Left lobe of liver (tissue), 2 donors: ENCODE results near the gene RAB44. TPM values are rescaled to one million over a fixed set of nuclear protein-coding genes. Genes with fewer than 3 reads are reported as not detected.
"Not testable (repeated sequence)": the region's sequence is repeated elsewhere in the genome, so short reads cannot be mapped to it uniquely, and the experiment has no call there.

Experiments used
- ATAC-seq: fragments of 200-7000 bp; cut with Tn5 transposase; one replicate; pipeline ENCODE4 v1.9.1; 2020; ENCODE audit warnings: mild to moderate bottlenecking, moderate library complexity
- DNase-seq: peaks from one replicate; pipeline ENCODE4 v3.0.0-alpha.2; 2020; ENCODE audit warnings: low spot score
- total RNA-seq: library from RNA; stranded (reverse); gene quantifications from one replicate; pipeline ENCODE4 v1.2.1, GENCODE V29; 2021
- donor health status: DM: no; HTN: no; CAD: no; lungs with moderate emphysema.
- donor health status: DM: no; HTN: yes; CAD: no.

RAB44 gene
- 0.08 TPM for total RNA-seq

GRCh38 chr6:36697481-36697903 lies at the start of gene RAB44:
Gene RAB44 (plus strand): TSS chr6:36697826. CDS start chr6:36704236, 6,410 bp downstream.
- DNase-seq = no peak
- ATAC-seq = no peak

GRCh38 chr6:36649086-36649485 lies 48.5 kb upstream of the RAB44 start:
- no peak for DNase-seq
- no peak for ATAC-seq

GRCh38 chr6:36649701-36650484 lies 47.7 kb upstream of the RAB44 start:
- no peak for DNase-seq

DNA sequence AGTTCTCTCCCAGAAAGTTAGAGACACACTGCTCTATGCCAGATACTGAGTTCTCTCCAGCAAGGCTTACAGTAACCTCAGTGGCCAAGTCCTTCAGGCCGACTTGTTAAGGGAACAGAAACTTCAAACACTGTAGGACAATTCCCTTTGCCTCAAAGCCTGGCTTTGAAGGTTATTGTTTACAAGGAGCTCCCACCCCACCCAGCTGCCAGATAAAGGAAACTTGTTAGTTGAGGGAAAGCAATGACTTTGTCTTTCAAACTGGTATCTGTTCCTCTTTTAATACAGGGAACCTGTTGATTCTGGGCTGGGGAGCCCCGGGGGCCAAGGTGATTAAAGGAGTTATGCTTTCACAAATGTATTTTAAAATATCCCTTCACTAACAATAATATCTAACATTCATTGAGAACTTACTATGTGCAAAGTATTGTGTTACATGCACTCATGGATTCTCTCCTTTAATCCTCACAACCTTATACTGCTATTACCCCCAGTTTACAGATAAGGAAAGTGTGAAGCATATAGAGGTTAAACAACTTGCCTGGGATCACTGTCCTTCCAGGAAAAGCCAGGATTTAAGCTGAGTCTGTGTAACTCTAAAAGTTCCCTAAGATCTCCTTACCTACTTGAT lies 46.7 kb upstream of the RAB44 start:
- DNase-seq (no peak), ATAC-seq (no peak)

More at GRCh38 chr6:36649701-36650484, 47.7 kb upstream of the RAB44 start:
- ATAC-seq = no peak

GRCh38 chr6:36651659-36652379 lies 45.8 kb upstream of the RAB44 start:
- ATAC-seq (no peak), DNase-seq (no peak)

DNA sequence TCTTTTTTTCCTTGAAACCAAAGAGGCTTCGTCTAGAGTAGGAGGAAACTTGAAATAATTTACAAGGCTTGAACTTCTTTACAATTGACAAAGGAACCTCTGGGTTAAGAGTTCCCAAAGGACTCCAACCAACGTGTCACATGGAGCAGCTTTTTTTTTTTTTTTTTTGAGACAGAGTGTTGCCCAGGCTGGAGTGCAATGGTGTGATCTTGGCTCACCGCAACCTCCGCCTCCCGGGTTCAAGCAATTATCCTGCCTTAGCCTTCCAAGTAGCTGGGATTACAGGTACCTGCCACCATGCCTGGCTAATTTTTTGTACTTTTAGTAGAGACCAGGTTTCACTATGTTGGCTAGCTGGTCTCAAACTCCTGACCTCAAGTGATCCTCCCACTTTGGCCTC lies 43.2 kb upstream of the RAB44 start:
- not testable (repeated sequence) for ATAC-seq, DNase-seq

GRCh38 chr6:36655085-36655724 lies 42.4 kb upstream of the RAB44 start:
- no peak for ATAC-seq
- DNase-seq = no peak

GRCh38 chr6:36656441-36656840 lies 41.2 kb upstream of the RAB44 start:
- ATAC-seq = no peak
- DNase-seq = no peak

- ATAC-seq (no peak), DNase-seq (no peak)
Observed at GRCh38 chr6:36657271-36657670, 40.4 kb upstream of the RAB44 start.

DNA sequence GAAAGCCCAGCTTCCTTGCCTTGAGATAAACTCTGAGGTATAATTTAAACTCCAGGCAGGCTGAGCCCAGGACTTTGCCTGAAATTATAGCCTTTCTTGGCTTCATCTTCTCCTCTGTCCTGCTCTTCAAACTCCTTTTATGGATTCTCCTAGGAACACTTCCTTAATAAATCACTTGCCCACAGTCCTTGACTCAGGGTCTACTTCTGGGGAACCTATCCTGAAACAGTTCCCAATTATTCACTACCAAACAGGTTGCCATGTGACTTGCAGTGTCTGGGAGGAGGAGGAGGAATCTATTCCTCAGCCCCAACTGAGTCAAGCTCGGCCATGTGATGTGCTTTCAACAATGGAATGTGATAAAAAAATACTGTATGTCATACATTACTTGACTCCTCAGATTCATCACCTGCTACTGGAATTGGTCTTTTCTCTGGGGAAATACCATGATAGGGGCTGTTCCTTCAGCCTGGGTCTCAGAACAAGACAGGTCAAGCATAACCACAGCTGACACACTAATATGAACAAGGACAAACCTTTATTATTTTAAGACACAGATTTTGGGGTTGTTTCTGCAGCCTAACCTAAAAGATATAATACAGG lies 39.6 kb upstream of the RAB44 start:
- no peak for ATAC-seq
- no peak for DNase-seq

DNA sequence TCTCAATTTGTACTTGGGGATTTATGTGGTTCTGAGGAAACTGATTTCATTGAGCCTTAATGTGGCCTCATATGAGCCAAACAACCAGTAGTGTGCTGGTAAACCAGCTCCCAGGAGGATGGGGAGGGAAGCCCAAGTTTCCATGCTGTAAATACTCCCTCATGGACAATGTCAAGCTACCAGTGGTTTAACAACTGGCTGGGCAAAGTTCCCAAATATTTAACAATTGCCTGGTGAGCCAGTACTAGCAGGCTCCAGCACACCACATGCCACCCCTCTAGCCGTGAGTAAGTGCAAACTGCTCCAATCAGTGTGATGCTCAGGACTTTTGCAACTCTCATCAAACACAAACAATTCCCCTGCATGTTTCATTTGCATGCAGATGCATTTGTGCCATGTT lies 38.4 kb upstream of the RAB44 start:
- DNase-seq (no peak), ATAC-seq (no peak)

GRCh38 chr6:36660771-36661471 lies 36.7 kb upstream of the RAB44 start:
- ATAC-seq (peak; percentile 86), DNase-seq (peak; percentile 79)

DNA sequence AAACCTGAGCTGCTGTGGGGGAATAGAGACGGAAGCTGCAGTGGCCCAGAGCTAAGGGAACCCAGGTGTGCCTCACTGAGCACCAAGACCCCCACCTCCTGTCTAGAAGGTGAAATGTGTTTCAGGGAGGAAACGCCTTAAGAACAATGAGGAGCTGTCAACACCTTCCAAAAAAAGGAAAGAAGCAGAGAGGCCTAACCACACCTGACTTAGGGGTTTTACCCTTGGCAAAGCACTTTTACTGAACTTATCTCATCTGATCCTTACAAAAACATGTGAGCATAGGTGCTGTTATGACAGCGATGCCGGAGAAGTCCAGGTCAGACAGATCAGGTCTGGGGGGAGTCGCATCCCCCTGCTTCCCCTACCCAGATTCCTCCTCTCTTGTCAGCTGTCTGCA lies 35.2 kb upstream of the RAB44 start:
- no peak for ATAC-seq
- no peak for DNase-seq

GRCh38 chr6:36662827-36663256 lies 34.8 kb upstream of the RAB44 start:
- ATAC-seq (peak; percentile 70), DNase-seq (no peak)

- ATAC-seq (no peak), DNase-seq (no peak)
Observed at GRCh38 chr6:36663504-36664446, 33.9 kb upstream of the RAB44 start.

DNA sequence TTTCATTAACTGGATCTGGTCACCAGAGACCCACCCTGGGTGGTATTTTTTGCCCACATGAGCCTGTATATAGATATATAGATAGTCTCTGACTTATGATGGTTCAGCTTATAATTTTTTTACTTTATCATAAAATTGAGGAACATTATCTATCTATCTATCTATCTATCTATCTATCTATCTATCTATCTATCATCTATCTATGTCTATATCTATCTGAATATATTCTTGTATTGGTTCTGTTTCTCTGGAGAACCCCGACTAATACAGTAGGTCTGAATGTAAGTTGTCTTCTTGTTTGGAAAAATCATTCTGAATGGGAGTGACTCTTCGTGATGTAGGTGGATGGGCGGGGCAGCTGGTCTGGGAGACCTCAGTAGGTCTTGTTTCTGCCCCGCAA lies 32.4 kb upstream of the RAB44 start:
- ATAC-seq = no peak
- no peak for DNase-seq

- no peak for ATAC-seq
- no peak for DNase-seq
Observed at GRCh38 chr6:36666287-36666686, 31.3 kb upstream of the RAB44 start.

DNA sequence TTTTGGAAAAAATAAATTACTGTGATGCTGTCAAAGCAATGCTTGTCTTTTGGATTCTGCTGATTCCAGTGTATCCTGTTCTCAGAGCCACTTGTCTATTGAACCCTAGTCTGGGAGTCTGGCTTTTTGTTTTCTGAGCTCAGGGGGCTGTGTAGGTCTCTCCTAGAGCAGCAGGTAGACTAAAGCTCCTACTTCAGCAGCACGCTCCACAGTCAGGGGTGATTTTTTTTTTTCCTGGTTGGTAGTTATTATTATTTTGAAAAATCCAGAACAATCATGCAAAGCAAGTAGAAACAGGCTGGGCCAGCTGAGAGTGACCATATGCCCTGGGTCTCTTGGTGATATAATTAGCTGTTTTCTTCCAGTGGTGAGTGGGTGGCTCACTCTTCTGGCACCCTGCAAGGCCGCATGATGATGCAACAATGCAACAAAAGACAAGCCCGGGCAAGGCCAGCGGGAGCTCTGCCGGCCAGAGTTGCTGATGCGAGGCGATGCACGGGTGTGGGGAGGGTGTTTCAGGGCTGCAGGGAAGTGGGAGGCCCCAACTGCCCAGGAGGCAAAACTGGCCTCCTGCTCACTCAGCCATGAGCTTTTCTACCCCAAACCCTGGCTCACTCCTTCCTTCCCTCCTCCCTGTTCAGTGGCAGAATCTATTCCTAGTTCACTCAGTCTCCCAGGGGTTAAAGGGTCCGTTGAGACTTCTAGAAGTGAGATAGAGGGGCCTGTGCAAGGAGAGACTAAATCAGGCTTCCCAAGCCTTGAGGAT lies 30.6 kb upstream of the RAB44 start:
- ATAC-seq (peak; percentile 79), DNase-seq (peak; percentile 66)
